Measurements from ENCODE around the gene SLC8A3.

Gene SLC8A3

GRCh38 chr14:70114621-70115156 is 74.1 kb downstream of the SLC8A3 start:
- DNase-seq (ENCODE audit: low read depth) = no peak

GRCh38 chr14:70113211-70113610 is 75.5 kb downstream of the SLC8A3 start:
- DNase-seq (ENCODE audit: low read depth) = no peak

- DNase-seq (ENCODE audit: low read depth) = no peak
Measured at GRCh38 chr14:70108419-70108818, 80.3 kb downstream of the SLC8A3 start.

- DNase-seq (ENCODE audit: low read depth) = no peak
Measured at GRCh38 chr14:70107309-70107708, 81.4 kb downstream of the SLC8A3 start.

GRCh38 chr14:70100071-70100470 is 88.7 kb downstream of the SLC8A3 start:
- no peak for DNase-seq (ENCODE audit: low read depth)

- DNase-seq (ENCODE audit: low read depth) = no peak
Measured at GRCh38 chr14:70098250-70098809, 90.4 kb downstream of the SLC8A3 start.

GRCh38 chr14:70097576-70098249 is 91.0 kb downstream of the SLC8A3 start:
- no peak for DNase-seq (ENCODE audit: low read depth)

GRCh38 chr14:70096866-70097265 is 91.9 kb downstream of the SLC8A3 start:
- DNase-seq (ENCODE audit: low read depth) = no peak

- no peak for DNase-seq (ENCODE audit: low read depth)
Measured at GRCh38 chr14:70094631-70095030, 94.1 kb downstream of the SLC8A3 start.

GRCh38 chr14:70094106-70094505 is 94.6 kb downstream of the SLC8A3 start:
- DNase-seq (ENCODE audit: low read depth) = no peak

GRCh38 chr14:70093156-70093555 is 95.6 kb downstream of the SLC8A3 start:
- DNase-seq (ENCODE audit: low read depth) = no peak

- no peak for DNase-seq (ENCODE audit: low read depth)
Measured at GRCh38 chr14:70087380-70087697, 101.4 kb downstream of the SLC8A3 start.

- no peak for DNase-seq (ENCODE audit: low read depth)
Measured at GRCh38 chr14:70086685-70087379, 101.9 kb downstream of the SLC8A3 start.

- DNase-seq (ENCODE audit: low read depth) = no peak
Measured at GRCh38 chr14:70084226-70084625, 104.5 kb downstream of the SLC8A3 start.

GRCh38 chr14:70082394-70082793 is 106.4 kb downstream of the SLC8A3 start:
- no peak for DNase-seq (ENCODE audit: low read depth)

- no peak for DNase-seq (ENCODE audit: low read depth)
Measured at GRCh38 chr14:70080076-70080475, 108.7 kb downstream of the SLC8A3 start.

GRCh38 chr14:70078329-70078728 is 110.4 kb downstream of the SLC8A3 start:
- DNase-seq (ENCODE audit: low read depth) = no peak

- DNase-seq (ENCODE audit: low read depth) = no peak
Measured at GRCh38 chr14:70077720-70078119, 111.0 kb downstream of the SLC8A3 start.

GRCh38 chr14:70077005-70077404 is 111.7 kb downstream of the SLC8A3 start:
- no peak for DNase-seq (ENCODE audit: low read depth)

- no peak for DNase-seq (ENCODE audit: low read depth)
Measured at GRCh38 chr14:70073924-70074566, 114.7 kb downstream of the SLC8A3 start.

- DNase-seq (ENCODE audit: low read depth) = no peak
Measured at GRCh38 chr14:70069186-70069585, 119.6 kb downstream of the SLC8A3 start.

GRCh38 chr14:70067810-70068209 is 120.9 kb downstream of the SLC8A3 start:
- DNase-seq (ENCODE audit: low read depth) = no peak
